SK-N-SH (cell line): ENCODE measurements around the gene RHPN2. TPM values are rescaled to one million over a fixed set of nuclear protein-coding genes. Genes with fewer than 3 reads are reported as not detected.
"Not testable (repeated sequence)": the region's sequence is repeated elsewhere in the genome, so short reads cannot be mapped to it uniquely, and the experiment has no call there.

Experiments
- CTCF ChIA-PET: fragments of 300-600, 350-600 bp; formaldehyde crosslinking; extraction: SDS; loops from one replicate; lab custom pipeline; 2021; lab: Yijun Ruan, JAX
- POLR2A ChIA-PET: fragments of 350-600 bp; sonication (Branson Sonifier 250); formaldehyde crosslinking; extraction: SDS; loops from one replicate; lab custom pipeline; 2020; ENCODE audit warnings: antibody characterized with exemption, inconsistent platforms; lab: Yijun Ruan, JAX
- DNase-seq: peaks from one replicate; pipeline ENCODE4 v3.0.0; 2012
- H2AFZ ChIP-seq: fragments of 200-600 bp; sonication (generic); 2 replicates; pipeline ENCODE4 v1.8.1; 2016; ENCODE audit warnings: antibody characterized with exemption, mild to moderate bottlenecking, low read depth
- H3F3A ChIP-seq: fragments of 200-600 bp; sonication (generic); replicated peaks from 2 replicates; pipeline ENCODE3; 2016; ENCODE audit warnings: antibody characterized with exemption, mild to moderate bottlenecking; ENCODE audit not compliant: insufficient read depth
- H3K27ac ChIP-seq, 2 experiments: fragments of 200-500 bp in 1 of 2; fragments of 200-600 bp in 1 of 2; sonication (Bioruptor generic) in 1 of 2; sonication (generic), shearing (Covaris generic) in 1 of 2; 2 replicates each; pipeline versions ENCODE4 v1.5.1 to v1.6.1; 2014 to 2016; ENCODE audit warnings: low read depth in 2 of 2, inconsistent platforms in 1 of 2, low read length in 1 of 2, mild to moderate bottlenecking in 1 of 2, mixed read lengths in 1 of 2
- H3K27me3 ChIP-seq: fragments of 200-600 bp; sonication (generic), shearing (Covaris generic); 2 replicates; pipeline ENCODE4 v1.6.1; 2016; ENCODE audit warnings: mixed run types; ENCODE audit not compliant: insufficient read depth
- H3K36me3 ChIP-seq, 2 experiments: fragments of 200-500 bp in 1 of 2; fragments of 200-600 bp in 1 of 2; sonication (Bioruptor generic) in 1 of 2; sonication (generic) in 1 of 2; replicated peaks in 1 of 2; 2 replicates each; pipeline versions ENCODE3 to v1.5.1; 2014 to 2016; ENCODE audit warnings: low read length in 1 of 2, mild to moderate bottlenecking in 1 of 2; ENCODE audit not compliant: insufficient read depth in 2 of 2, control insufficient read depth in 1 of 2
- H3K4me1 ChIP-seq, 2 experiments: fragments of 200-500 bp in 1 of 2; fragments of 200-600 bp in 1 of 2; sonication (Bioruptor generic) in 1 of 2; sonication (generic), shearing (Covaris generic) in 1 of 2; 2 replicates each; pipeline versions ENCODE4 v1.5.1 to v1.6.1; 2014 to 2016; ENCODE audit warnings: low read depth in 1 of 2, low read length in 1 of 2, mixed run types in 1 of 2; ENCODE audit not compliant: insufficient read depth in 2 of 2, control insufficient read depth in 1 of 2
- H3K4me2 ChIP-seq: fragments of 200-600 bp; sonication (generic), shearing (Covaris generic); 2 replicates; pipeline ENCODE4 v1.6.1; 2017; ENCODE audit warnings: mixed run types
- H3K4me3 ChIP-seq, 2 experiments: fragments of 200-500 bp in 1 of 2; fragments of 200-600 bp in 1 of 2; sonication (Bioruptor generic) in 1 of 2; sonication (generic), shearing (Covaris generic) in 1 of 2; 2 replicates each; pipeline versions ENCODE4 v1.5.1 to v1.8.1; 2014 to 2016; ENCODE audit warnings: low read depth in 2 of 2, inconsistent platforms in 1 of 2, low read length in 1 of 2, mild to moderate bottlenecking in 1 of 2, mixed read lengths in 1 of 2, moderate library complexity in 1 of 2
- H3K79me2 ChIP-seq: fragments of 200-600 bp; sonication (generic); 2 replicates; pipeline ENCODE4 v1.8.1; 2017; ENCODE audit warnings: mild to moderate bottlenecking; ENCODE audit not compliant: insufficient read depth
- H3K9ac ChIP-seq: fragments of 200-600 bp; sonication (generic); 2 replicates; pipeline ENCODE4 v1.6.1; 2017; ENCODE audit warnings: mixed run types
- H3K9me2 ChIP-seq: fragments of 200-600 bp; sonication (generic); 2 replicates; pipeline ENCODE4 v1.6.1; 2017; ENCODE audit warnings: mixed run types
- H3K9me3 ChIP-seq: fragments of 200-600 bp; sonication (generic); 2 replicates; pipeline ENCODE4 v1.6.1; 2017; ENCODE audit warnings: mixed run types, mild to moderate bottlenecking, moderate library complexity
- H4K20me1 ChIP-seq: fragments of 200-600 bp; sonication (generic); 2 replicates; pipeline ENCODE4 v1.6.1; 2017; ENCODE audit warnings: mild to moderate bottlenecking, mixed run types; ENCODE audit not compliant: insufficient read depth
- CHD2 ChIP-seq: fragments of 150-350 bp; IDR thresholded peaks from 2 replicates; pipeline ENCODE4 v1.6.1; 2018; ENCODE audit warnings: low read length; ENCODE audit not compliant: partially characterized antibody
- CTCF ChIP-seq: fragments of 200-600 bp; sonication (generic); IDR thresholded peaks from 2 replicates; pipeline ENCODE4 v1.6.1; 2017; ENCODE audit warnings: antibody characterized with exemption, mild to moderate bottlenecking, moderate library complexity
- EZH2phosphoT487 ChIP-seq: fragments of 200-600 bp; sonication (generic); IDR thresholded peaks from 2 replicates; pipeline ENCODE4 v1.6.1; 2017; ENCODE audit warnings: low read depth, mixed run types, mild to moderate bottlenecking, antibody characterized with exemption, moderate library complexity, borderline replicate concordance
- FOXJ3 ChIP-seq: sonication (generic); formaldehyde crosslinking; IDR thresholded peaks from 2 replicates; pipeline ENCODE4 v1.5.1; 2020; ENCODE audit warnings: mild to moderate bottlenecking, missing genetic modification reagents
- FOXM1 ChIP-seq: IDR thresholded peaks from 2 replicates; pipeline ENCODE4 v1.4.0; 2012; ENCODE audit warnings: low read depth, mild to moderate bottlenecking
- GATA2 ChIP-seq: sonication (generic); formaldehyde crosslinking; IDR thresholded peaks from 2 replicates; pipeline ENCODE4 v1.5.0; 2020; ENCODE audit warnings: mild to moderate bottlenecking, missing genetic modification reagents
- MEF2A ChIP-seq: IDR thresholded peaks from 2 replicates; pipeline ENCODE4 v1.4.0; 2012; ENCODE audit warnings: low read depth, borderline replicate concordance
- MXI1 ChIP-seq: IDR thresholded peaks from 2 replicates; pipeline ENCODE4 v1.6.1; 2012; ENCODE audit warnings: mild to moderate bottlenecking, low read depth, low read length, improper control_type of control experiment
- NFIC ChIP-seq: IDR thresholded peaks from 2 replicates; pipeline ENCODE4 v1.4.0; 2012; ENCODE audit warnings: borderline replicate concordance
- PBX3 ChIP-seq: IDR thresholded peaks from 2 replicates; pipeline ENCODE4; 2012
- RFX5 ChIP-seq: IDR thresholded peaks from 2 replicates; pipeline ENCODE4 v1.6.1; 2012; ENCODE audit warnings: mild to moderate bottlenecking, improper control_type of control experiment, low read length
- RXRA ChIP-seq: IDR thresholded peaks from 2 replicates; pipeline ENCODE4 v1.4.0; 2012; ENCODE audit warnings: low read depth, mild to moderate bottlenecking, borderline replicate concordance
- SMC3 ChIP-seq: IDR thresholded peaks from 2 replicates; pipeline ENCODE4 v1.6.1; 2012; ENCODE audit warnings: low read depth, low read length, improper control_type of control experiment
- TEAD4 ChIP-seq: IDR thresholded peaks from 2 replicates; pipeline ENCODE4 v1.4.0; 2012; ENCODE audit warnings: mild to moderate bottlenecking, borderline replicate concordance; ENCODE audit not compliant: insufficient read depth
- USF1 ChIP-seq: IDR thresholded peaks from 2 replicates; pipeline ENCODE4 v1.4.0; 2012; ENCODE audit warnings: low read depth, borderline replicate concordance
- YY1 ChIP-seq: IDR thresholded peaks from 2 replicates; pipeline ENCODE4 v1.4.0; 2012; ENCODE audit warnings: low read depth, mild to moderate bottlenecking
- ZBTB33 ChIP-seq: IDR thresholded peaks from 2 replicates; pipeline ENCODE4 v1.4.0; 2012; ENCODE audit warnings: low read depth, borderline replicate concordance
- WGBS: methylation state at CpG from one replicate; pipeline ENCODE4 v1.1.6; 2017; ENCODE audit warnings: low lambda C conversion rate; 5-methylcytosine and 5-hydroxymethylcytosine counted together
- polyA plus RNA-seq, 3 experiments: library from polyadenylated mRNA; depleted of rRNA; stranded (reverse); fragments of >200 nt; gene quantifications; 2 replicates each; pipeline ENCODE4 v1.2.3, GENCODE V29; 2012

The RHPN2 gene
- polyA plus RNA-seq, 1 of the 3 experiments (the other 2 are of a cell fraction), result 7.0 TPM

- CTCF ChIA-PET, POLR2A ChIA-PET, H3K9ac ChIP-seq: not testable (repeated sequence)
These were observed 84.9 kb downstream of the RHPN2 start for GRCh38 chr19:32979807-32980206.

GRCh38 chr19:32977813-32978212 lies 86.9 kb downstream of the RHPN2 start:
- CTCF ChIA-PET, result interaction anchor here (2.6 to 8.6 kb wide), 2 partner anchors 103 to 141 kb away, joined by 14 to 215 read pairs; partner anchors contain the start of gene GPATCH1
- H3K27ac ChIP-seq, H3K36me3 ChIP-seq: not testable (repeated sequence)

More at GRCh38 chr19:32979807-32980206, 84.9 kb downstream of the RHPN2 start:
- not testable (repeated sequence) for H4K20me1 ChIP-seq, H3K4me3 ChIP-seq, H3K27ac ChIP-seq, H2AFZ ChIP-seq, H3F3A ChIP-seq, H3K9me3 ChIP-seq, H3K79me2 ChIP-seq, H3K4me2 ChIP-seq, H3K4me1 ChIP-seq, H3K9me2 ChIP-seq, H3K36me3 ChIP-seq, DNase-seq, H3K27me3 ChIP-seq
- WGBS, result 94% methylated on average over 6 of the region's 7 CpGs

GRCh38 chr19:32977280-32977679 lies 87.4 kb downstream of the RHPN2 start:
- no peak overlapping the region for H3K4me2 ChIP-seq
- no peak overlapping the region for H3K4me3 ChIP-seq
- CTCF ChIA-PET, result interaction anchor here (1.0 to 8.6 kb wide), 10 partner anchors 10 to 141 kb away, joined by 3 to 215 read pairs (median 5); partner anchors contain the start of gene GPATCH1
- no peak overlapping the region for H3K9ac ChIP-seq
- H3K36me3 ChIP-seq, result peaks cover 0 to 4% of the 10 kb centered on the region in 2 experiments
- H3K27ac ChIP-seq, result no peak overlapping the region
- no peaks in the 10 kb centered on the region for H4K20me1 ChIP-seq
- no peak overlapping the region for H2AFZ ChIP-seq
- H3K4me1 ChIP-seq, result peaks cover 0 to 3% of the 10 kb centered on the region in 2 experiments; a peak in 1 of 4 replicates
- H3F3A ChIP-seq, result peaks cover 12% of the 10 kb centered on the region
- no peaks in the 10 kb centered on the region for H3K9me2 ChIP-seq
- 83% methylated on average over 7 of the region's 7 CpGs for WGBS
- no peaks in the 10 kb centered on the region for H3K79me2 ChIP-seq
- no peaks in the 10 kb centered on the region for H3K9me3 ChIP-seq
- POLR2A ChIA-PET, result no interaction called here
- H3K27me3 ChIP-seq, result no peaks in the 10 kb centered on the region
- no peak for DNase-seq
- TF ChIP-seq FOXJ3 (CRISPR knock-in tag) (no peak), CHD2 (no peak), TEAD4 (no peak), NFIC (no peak), RXRA (no peak), MXI1 (no peak), FOXM1 (no peak), GATA2 (no peak), CTCF (no peak), PBX3 (no peak), MEF2A (no peak), USF1 (no peak), RFX5 (no peak), EZH2phosphoT487 (no peak), SMC3 (no peak), ZBTB33 (no peak), YY1 (no peak)

More at GRCh38 chr19:32977813-32978212, 86.9 kb downstream of the RHPN2 start:
- H3K4me2 ChIP-seq, H3K4me1 ChIP-seq, H2AFZ ChIP-seq, H3K27me3 ChIP-seq, H3K79me2 ChIP-seq, POLR2A ChIA-PET, H3K9me2 ChIP-seq, H3K4me3 ChIP-seq, H3K9me3 ChIP-seq, H4K20me1 ChIP-seq, H3K9ac ChIP-seq, DNase-seq: not testable (repeated sequence)
- 91% methylated on average over 4 of the region's 4 CpGs for WGBS
- H3F3A ChIP-seq, result peaks cover 12% of the 10 kb centered on the region
